Transverse colon (tissue), 4 donors: Measurements from ENCODE around the gene CDRT4. TPM values are rescaled to one million over a fixed set of nuclear protein-coding genes. Genes with fewer than 3 reads are reported as not detected.
A peak's percentile ranks its signal among the peaks of the same experiment; 100 is the strongest.

ENCODE experiments used
- DNase-seq: peaks from one replicate; pipeline ENCODE4 v3.0.0-alpha.2; 2019
- H3K27ac ChIP-seq, 4 donors: fragments of 200-600 bp; sonication (generic); 2 replicates each; pipeline ENCODE4 v1.5.1; 2016 to 2018; ENCODE audit warnings: inconsistent platforms in 4 of 4
- H3K27me3 ChIP-seq: fragments of 200-600 bp; sonication (generic); 2 replicates; pipeline ENCODE4 v1.5.1; 2017; ENCODE audit warnings: inconsistent platforms
- H3K36me3 ChIP-seq, 4 donors: fragments of 200-600 bp; sonication (generic); 2 replicates each; pipeline ENCODE4 v1.5.1; 2017 to 2019; ENCODE audit warnings: inconsistent platforms in 4 of 4
- H3K4me1 ChIP-seq, 4 donors: fragments of 200-600 bp; sonication (generic); 2 replicates each; pipeline ENCODE4 v1.5.1; 2017 to 2020; ENCODE audit warnings: inconsistent platforms in 4 of 4
- H3K4me3 ChIP-seq, 4 donors: fragments of 200-600 bp; sonication (generic); 1 replicate in 1 of 4; 2 replicates in 3 of 4; pipeline versions ENCODE4 v1.5.1 to v1.6.1; 2017 to 2019; ENCODE audit warnings: inconsistent platforms in 4 of 4
- H3K9me3 ChIP-seq, 2 donors: fragments of 200-600 bp; sonication (generic); 2 replicates each; pipeline ENCODE4 v1.5.1; 2017 to 2019; ENCODE audit warnings: inconsistent platforms in 2 of 2
- CTCF ChIP-seq, 5 experiments: fragments of 200-600 bp in 3 of 5; fragments of 450-650 bp in 2 of 5; sonication (generic) in 3 of 5; IDR thresholded peaks; 1 replicate in 2 of 5; 2 replicates in 3 of 5; pipeline ENCODE4 v1.5.1; 2016 to 2017; ENCODE audit warnings: antibody characterized with exemption in 5 of 5, inconsistent platforms in 3 of 5, mild to moderate bottlenecking in 2 of 5, moderate library complexity in 1 of 5
- EP300 ChIP-seq: sonication (generic); formaldehyde crosslinking; IDR thresholded peaks from one replicate; pipeline ENCODE4 v1.6.1; 2017; ENCODE audit warnings: antibody characterized with exemption, low read depth
- POLR2A ChIP-seq: fragments of 450-650 bp; IDR thresholded peaks from one replicate; pipeline ENCODE4 v1.6.1; 2016; ENCODE audit warnings: antibody characterized with exemption, mild to moderate bottlenecking, moderate library complexity
- POLR2AphosphoS5 ChIP-seq, 3 donors: sonication (generic); formaldehyde crosslinking; IDR thresholded peaks; one replicate each; pipeline ENCODE4 v1.6.1; 2016; ENCODE audit warnings: antibody characterized with exemption in 3 of 3
- WGBS, 2 donors: methylation state at CpG; one replicate each; pipeline ENCODE4 v1.1.5; 2018; ENCODE audit warnings: low coverage in 1 of 2; 5-methylcytosine and 5-hydroxymethylcytosine counted together
- in situ Hi-C, 4 donors: fragments of 200-750 bp; cut with MboI; loops; one replicate each; pipeline versions ENCODE4 v1.15.0 to v1.15.1; 2017; ENCODE audit warnings: low sequenced_read_pairs in 3 of 4, low pct_ligation_motif_present in 1 of 4, low pct_unique_long_range_greater_than_20kb in 1 of 4
- intact Hi-C: fragments of 100-400 bp; cut with DNase I; formaldehyde crosslinking; loops from one replicate; pipeline ENCODE4 v1.15.1; 2023; ENCODE audit warnings: low total_unique reads
- total RNA-seq, 4 donors: library from RNA; depleted of rRNA; stranded (reverse); fragments of >200 nt; gene quantifications; one replicate each; pipeline ENCODE4 v1.1.0, GENCODE V29; 2016

The CDRT4 gene
- total RNA-seq, 4 donors from 2014 or later, result 2.2 to 93.5 (median 14.4) TPM

GRCh38 chr17:15503731-15504130 is 36.3 kb upstream of the CDRT4 start:
- H3K27ac ChIP-seq, result no peak overlapping the region
- H3K36me3 ChIP-seq, result no peaks in the 10 kb centered on the region
- H3K27me3 ChIP-seq, result no peaks in the 10 kb centered on the region
- 66 to 89% methylated on average over 2 of the region's 2 CpGs for WGBS, 2 donors
- in situ Hi-C loops (loop anchor here (5.0 to 10.0 kb wide), 4 partner anchors 239 to 249 kb away; partner anchors contain the start of gene PMP22 (in 1 of the 4)), intact Hi-C loops (no loop called here)
- H3K4me1 ChIP-seq, result peaks cover 0 to 12% (median 2%) of the 10 kb centered on the region in 4 donors
- no peak for DNase-seq
- no peaks in the 10 kb centered on the region for H3K9me3 ChIP-seq
- TF ChIP-seq EP300 (no peak), CTCF (IDR thresholded peaks at IDR 0.05) (no peak), POLR2A (no peak), POLR2AphosphoS5 (IDR thresholded peaks at IDR 0.05) (no peak)
- H3K4me3 ChIP-seq, result no peak overlapping the region

GRCh38 chr17:15502369-15503112 is 35.1 kb upstream of the CDRT4 start:
- Histone ChIP-seq H3K36me3 (no peaks in the 10 kb centered on the region), H3K27me3 (no peaks in the 10 kb centered on the region), H3K4me1 (peaks cover 0 to 12% (median 2%) of the 10 kb centered on the region in 4 donors), H3K27ac (peak overlapping the region; percentile 62 to 85 (median 76)), H3K4me3 (peak overlapping the region in 3 of 4 donors; percentile 5 to 38 (median 9)), H3K9me3 (no peaks in the 10 kb centered on the region)
- in situ Hi-C loops, result loop anchor here (5.0 to 10.0 kb wide), 4 partner anchors 238 to 248 kb away; partner anchors contain the start of gene PMP22 (in 1 of the 4)
- TF ChIP-seq CTCF (IDR thresholded peaks at IDR 0.05) (peak; percentile 79 to 91 (median 83)), POLR2A (peak; percentile 14), POLR2AphosphoS5 (IDR thresholded peaks at IDR 0.05) (peak in 2 of 3 donors; percentile 31 to 38), EP300 (no peak)
- intact Hi-C loops, result loop anchor here (1.0 kb wide), 2 partner anchors 45 to 242 kb away; no protein-coding TSS in a partner anchor
- 28 to 31% methylated on average over 16 to 32 of the region's 32 CpGs for WGBS, 2 donors
- peak; percentile 85 for DNase-seq

GRCh38 chr17:15501793-15502192 is 34.4 kb upstream of the CDRT4 start:
- H3K4me3 ChIP-seq, result no peak overlapping the region
- H3K27ac ChIP-seq, result peak overlapping the region; percentile 62 to 85 (median 76)
- no peaks in the 10 kb centered on the region for H3K9me3 ChIP-seq
- peaks cover 0 to 12% (median 2%) of the 10 kb centered on the region in 4 donors for H3K4me1 ChIP-seq
- intact Hi-C loops, result loop anchor here (1.0 kb wide), 2 partner anchors 44 to 241 kb away; no protein-coding TSS in a partner anchor
- 91% methylated on average over 7 of the region's 7 CpGs; no CpG with 5 or more reads in 1 of the 2 donors for WGBS, 2 donors
- in situ Hi-C loops, result loop anchor here (5.0 to 10.0 kb wide), 4 partner anchors 237 to 247 kb away; partner anchors contain the start of gene PMP22 (in 1 of the 4)
- DNase-seq, result no peak
- TF ChIP-seq CTCF (IDR thresholded peaks at IDR 0.05) (no peak), POLR2AphosphoS5 (IDR thresholded peaks at IDR 0.05) (no peak), EP300 (no peak), POLR2A (no peak)
- H3K36me3 ChIP-seq, result no peaks in the 10 kb centered on the region
- no peaks in the 10 kb centered on the region for H3K27me3 ChIP-seq

- 63 to 75% methylated on average over 3 of the region's 3 CpGs for WGBS, 2 donors
- Histone ChIP-seq H3K36me3 (no peaks in the 10 kb centered on the region), H3K9me3 (no peaks in the 10 kb centered on the region), H3K27me3 (no peaks in the 10 kb centered on the region), H3K27ac (peak overlapping the region in 1 of 4 donors; percentile 78), H3K4me3 (no peak overlapping the region), H3K4me1 (peaks cover 0 to 12% (median 2%) of the 10 kb centered on the region in 4 donors)
- DNase-seq, result no peak
- TF ChIP-seq POLR2AphosphoS5 (IDR thresholded peaks at IDR 0.05) (no peak), POLR2A (no peak), EP300 (no peak), CTCF (IDR thresholded peaks at IDR 0.05) (no peak)
- intact Hi-C loops (no loop called here), in situ Hi-C loops (loop anchor here (5.0 to 10.0 kb wide), 4 partner anchors 236 to 246 kb away; partner anchors contain the start of gene PMP22 (in 1 of the 4))
Observed at GRCh38 chr17:15501282-15501681, 33.9 kb upstream of the CDRT4 start.
